NB4 (cell line): ENCODE measurements around the gene VPS33A.

Experiments used
- DNase-seq: peaks from one replicate; pipeline ENCODE4 v3.0.0; 2010; ENCODE audit warnings: low read depth
- H3K4me3 ChIP-seq: one replicate; pipeline ENCODE4 v1.5.1; 2011; ENCODE audit warnings: mild to moderate bottlenecking, low read depth, low read length, moderate library complexity
- MYC ChIP-seq: IDR thresholded peaks from 2 replicates; pipeline ENCODE4 v1.6.1; 2011; ENCODE audit warnings: low read depth, low read length
- POLR2A ChIP-seq: IDR thresholded peaks from 2 replicates; pipeline ENCODE4 v1.6.1; 2011; ENCODE audit warnings: mild to moderate bottlenecking; ENCODE audit not compliant: insufficient read length; ENCODE audit errors: extremely low read depth
- TF ChIP-seq, protein P1 (sequence below): IDR thresholded peaks from one replicate; pipeline ENCODE4 v1.5.1; 2012; ENCODE audit warnings: low read depth, low read length
- TF ChIP-seq, protein P2 (sequence below): IDR thresholded peaks from 2 replicates; pipeline ENCODE4 v1.6.1; 2011; ENCODE audit warnings: low read depth, low read length

VPS33A gene

DNA sequence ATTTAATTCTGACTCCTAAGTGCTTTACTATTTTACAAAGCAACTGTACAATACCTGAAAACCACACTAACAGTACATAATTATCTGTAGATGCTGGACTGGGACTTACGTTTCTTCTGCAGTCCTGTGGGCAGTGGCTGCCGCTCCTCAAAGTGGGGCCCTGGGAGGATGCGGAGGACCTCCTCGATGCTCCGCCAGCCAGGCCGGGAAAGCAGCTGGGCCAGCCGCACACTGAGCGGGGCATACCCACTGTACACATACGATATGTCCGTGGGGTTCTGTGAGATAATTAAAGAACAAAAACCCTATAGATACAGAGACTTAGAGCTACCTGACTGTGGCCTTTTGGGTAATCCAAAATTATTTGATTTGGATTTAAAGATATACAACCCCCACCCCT is 33.6 kb downstream of the VPS33A start:
- no peak for DNase-seq
- no peak overlapping the region for H3K4me3 ChIP-seq
- TF ChIP-seq MYC (no peak), POLR2A (no peak)
- TF ChIP-seq, protein P1, sequence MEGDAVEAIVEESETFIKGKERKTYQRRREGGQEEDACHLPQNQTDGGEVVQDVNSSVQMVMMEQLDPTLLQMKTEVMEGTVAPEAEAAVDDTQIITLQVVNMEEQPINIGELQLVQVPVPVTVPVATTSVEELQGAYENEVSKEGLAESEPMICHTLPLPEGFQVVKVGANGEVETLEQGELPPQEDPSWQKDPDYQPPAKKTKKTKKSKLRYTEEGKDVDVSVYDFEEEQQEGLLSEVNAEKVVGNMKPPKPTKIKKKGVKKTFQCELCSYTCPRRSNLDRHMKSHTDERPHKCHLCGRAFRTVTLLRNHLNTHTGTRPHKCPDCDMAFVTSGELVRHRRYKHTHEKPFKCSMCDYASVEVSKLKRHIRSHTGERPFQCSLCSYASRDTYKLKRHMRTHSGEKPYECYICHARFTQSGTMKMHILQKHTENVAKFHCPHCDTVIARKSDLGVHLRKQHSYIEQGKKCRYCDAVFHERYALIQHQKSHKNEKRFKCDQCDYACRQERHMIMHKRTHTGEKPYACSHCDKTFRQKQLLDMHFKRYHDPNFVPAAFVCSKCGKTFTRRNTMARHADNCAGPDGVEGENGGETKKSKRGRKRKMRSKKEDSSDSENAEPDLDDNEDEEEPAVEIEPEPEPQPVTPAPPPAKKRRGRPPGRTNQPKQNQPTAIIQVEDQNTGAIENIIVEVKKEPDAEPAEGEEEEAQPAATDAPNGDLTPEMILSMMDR: no peak
- TF ChIP-seq, protein P2, sequence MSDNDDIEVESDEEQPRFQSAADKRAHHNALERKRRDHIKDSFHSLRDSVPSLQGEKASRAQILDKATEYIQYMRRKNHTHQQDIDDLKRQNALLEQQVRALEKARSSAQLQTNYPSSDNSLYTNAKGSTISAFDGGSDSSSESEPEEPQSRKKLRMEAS: no peak

DNA sequence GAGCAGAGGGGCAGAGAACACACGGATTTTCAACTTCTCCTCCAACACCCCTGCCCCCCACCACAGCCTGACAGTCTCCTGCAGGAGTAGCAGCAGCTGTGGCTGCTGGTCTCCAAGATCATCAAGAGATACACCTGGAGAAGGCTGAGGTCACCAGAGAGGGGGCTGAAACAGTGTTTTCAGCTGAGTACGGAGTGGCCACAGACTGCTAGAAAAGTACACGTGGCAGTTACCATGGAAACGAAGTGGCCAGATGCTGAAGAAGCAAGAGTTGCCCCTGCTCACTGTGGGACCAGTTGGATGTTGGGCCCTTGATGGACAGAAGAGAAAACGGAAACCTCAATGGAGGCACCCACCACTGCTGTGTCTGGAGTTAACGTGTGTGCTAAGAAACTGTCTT is 35.5 kb downstream of the VPS33A start:
- no peak overlapping the region for H3K4me3 ChIP-seq
- no peak for TF ChIP-seq POLR2A
- TF ChIP-seq MYC: no peak
- TF ChIP-seq, protein P1: no peak
- TF ChIP-seq, protein P2: no peak
- DNase-seq: no peak

DNA sequence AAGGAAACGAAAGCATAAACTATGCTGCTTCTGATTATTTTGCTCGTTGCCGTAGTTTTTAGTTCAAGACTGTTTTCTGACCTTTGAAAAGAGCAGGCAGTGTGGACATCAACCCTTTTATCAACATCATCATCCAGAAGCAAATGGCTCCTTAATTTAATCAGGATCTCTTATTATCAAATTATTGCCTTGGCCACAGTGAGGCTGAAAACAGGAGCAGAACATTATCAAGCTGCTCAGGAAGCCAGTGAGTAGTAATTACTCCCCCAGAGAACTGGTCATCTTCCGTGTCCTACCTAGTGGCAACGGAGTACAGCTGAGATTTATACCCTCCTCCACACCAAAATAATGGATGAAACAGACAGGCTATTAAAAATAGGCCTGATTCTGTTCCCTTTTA is 38.2 kb downstream of the VPS33A start:
- TF ChIP-seq, protein P2: no peak
- no peak for DNase-seq
- no peak overlapping the region for H3K4me3 ChIP-seq

DNA sequence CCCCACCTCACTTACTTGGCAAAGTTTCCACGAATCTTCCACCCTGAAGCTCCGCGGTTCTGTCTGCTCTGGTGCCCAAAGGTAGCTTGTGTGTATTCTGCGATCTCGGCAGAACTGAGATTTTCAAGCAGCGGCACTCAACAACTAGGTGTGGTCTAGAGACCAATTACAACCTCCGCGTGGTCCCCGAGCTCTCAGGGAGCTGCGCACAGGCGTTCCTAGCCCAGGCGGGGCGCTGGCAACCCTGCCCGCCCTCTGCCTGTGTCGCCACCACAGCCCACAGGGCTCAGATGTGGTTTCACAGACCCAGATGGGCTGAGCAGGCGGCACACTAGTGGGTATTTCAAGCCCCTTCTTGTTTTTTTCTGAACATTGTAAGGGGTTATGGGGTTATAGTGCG is 39.0 kb downstream of the VPS33A start:
- no peak for DNase-seq
- no peak for TF ChIP-seq POLR2A
- TF ChIP-seq, protein P1: no peak
- no peak for TF ChIP-seq MYC
- TF ChIP-seq, protein P2: no peak
- H3K4me3 ChIP-seq: no peak overlapping the region

DNA sequence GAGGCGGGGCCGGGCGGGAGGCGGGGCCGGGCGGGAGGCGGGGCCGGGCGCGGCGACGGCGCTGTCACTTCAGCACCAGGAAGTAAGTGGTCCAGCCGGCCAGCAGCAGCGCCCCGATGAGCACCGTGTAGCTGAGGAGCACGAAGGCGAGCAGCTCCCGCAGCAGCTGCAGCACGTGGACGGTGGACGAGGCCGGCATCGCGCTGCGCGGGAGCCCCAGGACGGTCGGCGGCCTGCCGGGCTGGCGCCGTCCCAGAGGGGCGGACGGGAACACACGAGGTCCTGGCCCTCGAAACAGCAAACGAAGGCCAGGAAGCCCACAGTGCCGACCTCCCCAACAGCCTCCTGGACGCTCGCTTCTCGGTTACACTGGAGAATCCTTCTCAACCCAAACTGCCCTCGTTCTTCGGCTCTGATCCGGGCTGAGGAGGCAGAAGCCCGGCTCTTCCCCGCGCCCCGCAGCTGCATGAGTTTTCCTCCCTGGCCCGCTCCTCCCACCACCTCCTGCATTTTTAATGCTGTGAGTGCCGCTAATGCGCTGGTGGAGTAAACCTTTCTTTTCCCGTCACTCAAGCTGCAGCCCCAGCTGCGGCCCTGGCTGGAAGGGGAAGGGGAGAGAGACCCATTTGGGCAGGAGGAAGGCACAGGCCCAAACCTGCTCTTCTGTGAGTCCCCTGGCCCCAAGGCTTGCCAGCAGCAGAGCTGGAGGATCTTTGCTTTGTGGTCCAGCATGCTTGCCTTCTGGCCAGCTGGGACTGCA is 39.7 kb downstream of the VPS33A start:
- no peak for DNase-seq
- TF ChIP-seq, protein P2: peak; percentile 99
- TF ChIP-seq MYC (peak; percentile 96), POLR2A (no peak)
- H3K4me3 ChIP-seq: no peak overlapping the region

DNA sequence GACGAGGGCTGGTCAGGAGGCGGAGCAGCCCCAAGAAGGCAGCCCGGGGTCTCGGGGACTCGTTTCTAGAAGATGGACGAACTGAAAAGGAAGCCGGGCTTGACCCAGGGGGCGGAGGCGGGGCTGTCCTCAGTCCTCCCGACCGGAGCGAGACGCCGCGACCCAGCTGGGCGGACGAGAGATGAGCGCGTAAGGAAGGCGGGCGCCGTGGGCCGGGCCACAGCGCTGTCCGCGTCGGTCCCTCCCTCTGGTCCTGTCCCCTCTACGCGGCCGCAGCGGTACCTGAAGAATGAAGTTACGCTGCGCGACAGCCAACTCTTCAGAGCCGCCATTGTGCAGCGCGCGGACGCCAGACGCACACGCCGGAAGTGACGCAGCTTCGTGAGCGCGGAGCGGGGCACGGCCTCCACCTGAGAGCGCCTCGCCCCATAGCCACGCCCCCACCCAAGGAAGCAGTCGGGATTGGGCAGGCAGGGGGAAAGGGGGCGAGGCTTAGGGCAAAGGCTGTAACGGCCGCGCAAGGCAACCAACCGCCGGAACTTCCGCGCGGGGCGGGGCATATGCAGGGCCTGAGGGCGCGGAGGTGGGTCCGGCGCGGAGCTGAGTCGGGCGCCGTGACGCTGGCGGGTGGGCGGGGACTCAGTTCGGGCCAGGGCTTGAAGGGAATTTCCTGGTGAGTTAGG is 40.5 kb downstream of the VPS33A start, which contains the start of gene DIABLO:
Gene DIABLO (minus strand): TSS at position 370 of the 683 bp plus-strand sequence. CDS start 38 bp downstream, at position 332.
- peak within 1 kb of the TSS; percentile 88 for H3K4me3 ChIP-seq
- TF ChIP-seq POLR2A (peak; percentile 97), MYC (peak; percentile 84)
- TF ChIP-seq, protein P1: no peak
- TF ChIP-seq, protein P2: peak; percentile 81
- DNase-seq: peak; percentile 100
